HEK293 (cell line): ENCODE measurements around the gene HTR1D.
"Not testable (repeated sequence)": the region's sequence is repeated elsewhere in the genome, so short reads cannot be mapped to it uniquely, and the experiment has no call there.

Experiments
- ZNF37A ChIP-seq: fragments of 450-650 bp; IDR thresholded peaks from 2 replicates; pipeline ENCODE4 v1.5.1; 2018; ENCODE audit warnings: missing biosample characterization, missing genetic modification characterization
- ZNF473 ChIP-seq: fragments of 450-650 bp; formaldehyde crosslinking; IDR thresholded peaks from 2 replicates; pipeline ENCODE4 v1.5.1; 2017; ENCODE audit warnings: missing biosample characterization, missing genetic modification characterization
- ZSCAN30 ChIP-seq: fragments of 450-650 bp; IDR thresholded peaks from 2 replicates; pipeline ENCODE4 v1.5.1; 2018; ENCODE audit warnings: missing biosample characterization, mild to moderate bottlenecking, missing genetic modification characterization, moderate library complexity
- TF ChIP-seq, protein P1 (sequence below): fragments of 450-650 bp; formaldehyde crosslinking; IDR thresholded peaks from 2 replicates; pipeline ENCODE4 v1.5.1; 2016; ENCODE audit warnings: missing biosample characterization, missing genetic modification characterization, low read depth
- TF ChIP-seq, protein P2 (sequence below): fragments of 450-650 bp; formaldehyde crosslinking; IDR thresholded peaks from 2 replicates; pipeline ENCODE4 v1.5.1; 2016; ENCODE audit warnings: missing biosample characterization, missing genetic modification characterization
- TF ChIP-seq, protein P3 (sequence below): IDR thresholded peaks from 2 replicates; pipeline ENCODE4 v1.6.1; 2011; ENCODE audit warnings: mild to moderate bottlenecking, low read depth, low read length, borderline replicate concordance

DNA sequence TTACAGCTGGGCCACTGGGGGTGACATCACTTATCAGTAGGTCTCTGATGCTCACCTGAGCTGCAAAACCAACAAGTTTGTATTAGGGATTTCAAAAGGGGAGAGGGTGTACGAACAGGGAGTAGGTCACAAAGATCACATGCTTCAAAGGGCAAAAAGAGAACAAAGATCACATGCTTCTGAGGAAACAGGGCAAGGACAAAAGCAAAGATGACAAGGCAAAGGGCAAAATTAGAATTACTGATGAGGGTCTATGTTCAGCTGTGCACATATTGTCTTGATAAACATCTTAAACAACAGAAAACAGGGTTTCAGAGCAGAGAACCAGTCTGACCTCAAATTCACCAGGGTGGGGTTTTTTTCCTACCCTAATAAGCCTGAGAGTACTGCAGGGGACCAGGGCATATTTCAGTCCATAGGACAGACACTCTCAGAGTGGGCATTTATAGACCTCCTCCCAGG, 6.2 kb upstream of the HTR1D start:
- TF ChIP-seq ZNF473 (tag by site-specific recombination); ZNF37A (tag by site-specific recombination); ZSCAN30: not testable (repeated sequence)
- TF ChIP-seq, protein P1, sequence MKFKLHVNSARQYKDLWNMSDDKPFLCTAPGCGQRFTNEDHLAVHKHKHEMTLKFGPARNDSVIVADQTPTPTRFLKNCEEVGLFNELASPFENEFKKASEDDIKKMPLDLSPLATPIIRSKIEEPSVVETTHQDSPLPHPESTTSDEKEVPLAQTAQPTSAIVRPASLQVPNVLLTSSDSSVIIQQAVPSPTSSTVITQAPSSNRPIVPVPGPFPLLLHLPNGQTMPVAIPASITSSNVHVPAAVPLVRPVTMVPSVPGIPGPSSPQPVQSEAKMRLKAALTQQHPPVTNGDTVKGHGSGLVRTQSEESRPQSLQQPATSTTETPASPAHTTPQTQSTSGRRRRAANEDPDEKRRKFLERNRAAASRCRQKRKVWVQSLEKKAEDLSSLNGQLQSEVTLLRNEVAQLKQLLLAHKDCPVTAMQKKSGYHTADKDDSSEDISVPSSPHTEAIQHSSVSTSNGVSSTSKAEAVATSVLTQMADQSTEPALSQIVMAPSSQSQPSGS (tag by site-specific recombination): not testable (repeated sequence)
- TF ChIP-seq, protein P2, sequence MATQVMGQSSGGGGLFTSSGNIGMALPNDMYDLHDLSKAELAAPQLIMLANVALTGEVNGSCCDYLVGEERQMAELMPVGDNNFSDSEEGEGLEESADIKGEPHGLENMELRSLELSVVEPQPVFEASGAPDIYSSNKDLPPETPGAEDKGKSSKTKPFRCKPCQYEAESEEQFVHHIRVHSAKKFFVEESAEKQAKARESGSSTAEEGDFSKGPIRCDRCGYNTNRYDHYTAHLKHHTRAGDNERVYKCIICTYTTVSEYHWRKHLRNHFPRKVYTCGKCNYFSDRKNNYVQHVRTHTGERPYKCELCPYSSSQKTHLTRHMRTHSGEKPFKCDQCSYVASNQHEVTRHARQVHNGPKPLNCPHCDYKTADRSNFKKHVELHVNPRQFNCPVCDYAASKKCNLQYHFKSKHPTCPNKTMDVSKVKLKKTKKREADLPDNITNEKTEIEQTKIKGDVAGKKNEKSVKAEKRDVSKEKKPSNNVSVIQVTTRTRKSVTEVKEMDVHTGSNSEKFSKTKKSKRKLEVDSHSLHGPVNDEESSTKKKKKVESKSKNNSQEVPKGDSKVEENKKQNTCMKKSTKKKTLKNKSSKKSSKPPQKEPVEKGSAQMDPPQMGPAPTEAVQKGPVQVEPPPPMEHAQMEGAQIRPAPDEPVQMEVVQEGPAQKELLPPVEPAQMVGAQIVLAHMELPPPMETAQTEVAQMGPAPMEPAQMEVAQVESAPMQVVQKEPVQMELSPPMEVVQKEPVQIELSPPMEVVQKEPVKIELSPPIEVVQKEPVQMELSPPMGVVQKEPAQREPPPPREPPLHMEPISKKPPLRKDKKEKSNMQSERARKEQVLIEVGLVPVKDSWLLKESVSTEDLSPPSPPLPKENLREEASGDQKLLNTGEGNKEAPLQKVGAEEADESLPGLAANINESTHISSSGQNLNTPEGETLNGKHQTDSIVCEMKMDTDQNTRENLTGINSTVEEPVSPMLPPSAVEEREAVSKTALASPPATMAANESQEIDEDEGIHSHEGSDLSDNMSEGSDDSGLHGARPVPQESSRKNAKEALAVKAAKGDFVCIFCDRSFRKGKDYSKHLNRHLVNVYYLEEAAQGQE: not testable (repeated sequence)
- TF ChIP-seq, protein P3, sequence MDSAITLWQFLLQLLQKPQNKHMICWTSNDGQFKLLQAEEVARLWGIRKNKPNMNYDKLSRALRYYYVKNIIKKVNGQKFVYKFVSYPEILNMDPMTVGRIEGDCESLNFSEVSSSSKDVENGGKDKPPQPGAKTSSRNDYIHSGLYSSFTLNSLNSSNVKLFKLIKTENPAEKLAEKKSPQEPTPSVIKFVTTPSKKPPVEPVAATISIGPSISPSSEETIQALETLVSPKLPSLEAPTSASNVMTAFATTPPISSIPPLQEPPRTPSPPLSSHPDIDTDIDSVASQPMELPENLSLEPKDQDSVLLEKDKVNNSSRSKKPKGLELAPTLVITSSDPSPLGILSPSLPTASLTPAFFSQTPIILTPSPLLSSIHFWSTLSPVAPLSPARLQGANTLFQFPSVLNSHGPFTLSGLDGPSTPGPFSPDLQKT: not testable (repeated sequence)
